ENCODE measurements around the gene ABHD5.
A peak's percentile ranks its signal among the peaks of the same experiment; 100 is the strongest.

ABHD5 gene

DNA sequence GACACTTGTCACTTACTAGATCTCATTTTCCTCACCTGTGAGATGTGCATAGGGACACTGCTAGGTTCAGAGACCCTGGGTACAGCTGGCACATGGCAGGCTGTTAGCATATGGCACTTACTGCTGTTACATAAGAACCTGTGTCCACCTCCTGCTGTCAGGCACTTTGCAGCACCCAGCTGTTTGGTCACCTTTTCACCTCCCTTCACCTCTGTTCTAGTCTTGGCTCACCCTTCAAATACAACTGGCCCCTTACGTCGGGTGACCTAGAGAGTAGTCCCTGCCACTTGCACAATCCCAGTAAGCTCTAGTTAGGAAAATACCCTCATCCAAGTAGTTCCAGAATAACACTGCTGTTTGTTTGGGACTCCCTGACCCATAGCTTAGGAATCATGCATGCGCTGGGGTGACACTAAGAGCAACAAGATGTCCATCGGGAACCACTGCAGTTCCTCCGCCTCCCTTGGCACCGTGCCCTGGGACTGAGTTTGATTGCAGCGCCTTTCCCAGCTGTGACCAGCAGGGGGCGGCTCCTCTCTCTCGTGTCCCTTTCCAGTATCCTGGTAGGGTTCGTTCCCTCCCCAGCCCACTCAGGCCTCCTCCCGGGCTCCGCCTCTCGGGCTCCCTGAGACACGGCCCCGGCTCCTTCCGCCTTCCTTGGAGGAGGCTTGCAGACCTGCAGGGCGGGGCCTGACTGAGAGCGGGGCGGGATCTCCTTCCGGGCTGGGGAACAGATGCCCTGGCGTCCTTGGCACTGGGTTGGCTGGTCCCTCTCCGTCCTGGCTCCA lies 78.6 kb downstream of the ABHD5 start:
- peaks cover 7% of the 10 kb centered on the region; the same call in 1 of the 2 replicates for H3K4me1 ChIP-seq (ENCODE audit: control insufficient read depth, low read length)
- H3K27me3 ChIP-seq (ENCODE audit: control insufficient read depth, low read length): peaks cover 27% of the 10 kb centered on the region
- H3F3A ChIP-seq (ENCODE audit: control insufficient read depth, insufficient read depth): no peaks in the 10 kb centered on the region
- H3K9me3 ChIP-seq (ENCODE audit: control insufficient read depth, insufficient read depth, low read length): no peaks in the 10 kb centered on the region
- no peak overlapping the region for H3K4me3 ChIP-seq (ENCODE audit: low read length)
- H3K79me2 ChIP-seq (ENCODE audit: control insufficient read depth, low read length): no peaks in the 10 kb centered on the region
- H3K27ac ChIP-seq (ENCODE audit: low read depth, low read length): no peak overlapping the region
- H3K4me2 ChIP-seq (ENCODE audit: low read length): peak overlapping the region; percentile 32
- TF ChIP-seq EZH2phosphoT487 (IDR thresholded peaks at IDR 0.05; ENCODE audit: borderline replicate concordance, low read length): no peak
- TF ChIP-seq, protein P1, sequence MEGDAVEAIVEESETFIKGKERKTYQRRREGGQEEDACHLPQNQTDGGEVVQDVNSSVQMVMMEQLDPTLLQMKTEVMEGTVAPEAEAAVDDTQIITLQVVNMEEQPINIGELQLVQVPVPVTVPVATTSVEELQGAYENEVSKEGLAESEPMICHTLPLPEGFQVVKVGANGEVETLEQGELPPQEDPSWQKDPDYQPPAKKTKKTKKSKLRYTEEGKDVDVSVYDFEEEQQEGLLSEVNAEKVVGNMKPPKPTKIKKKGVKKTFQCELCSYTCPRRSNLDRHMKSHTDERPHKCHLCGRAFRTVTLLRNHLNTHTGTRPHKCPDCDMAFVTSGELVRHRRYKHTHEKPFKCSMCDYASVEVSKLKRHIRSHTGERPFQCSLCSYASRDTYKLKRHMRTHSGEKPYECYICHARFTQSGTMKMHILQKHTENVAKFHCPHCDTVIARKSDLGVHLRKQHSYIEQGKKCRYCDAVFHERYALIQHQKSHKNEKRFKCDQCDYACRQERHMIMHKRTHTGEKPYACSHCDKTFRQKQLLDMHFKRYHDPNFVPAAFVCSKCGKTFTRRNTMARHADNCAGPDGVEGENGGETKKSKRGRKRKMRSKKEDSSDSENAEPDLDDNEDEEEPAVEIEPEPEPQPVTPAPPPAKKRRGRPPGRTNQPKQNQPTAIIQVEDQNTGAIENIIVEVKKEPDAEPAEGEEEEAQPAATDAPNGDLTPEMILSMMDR (IDR thresholded peaks at IDR 0.05; ENCODE audit: low read depth, low read length, poor library complexity, severe bottlenecking): peak; percentile 91
- no peaks in the 10 kb centered on the region for H3K9me2 ChIP-seq (replicated peaks; ENCODE audit: control insufficient read depth, low read length)
- H3K36me3 ChIP-seq (ENCODE audit: control insufficient read depth, low read length): no peaks in the 10 kb centered on the region
- no peaks in the 10 kb centered on the region for H4K20me1 ChIP-seq (ENCODE audit: control insufficient read depth, insufficient read depth, low read depth, low read length)

DNA sequence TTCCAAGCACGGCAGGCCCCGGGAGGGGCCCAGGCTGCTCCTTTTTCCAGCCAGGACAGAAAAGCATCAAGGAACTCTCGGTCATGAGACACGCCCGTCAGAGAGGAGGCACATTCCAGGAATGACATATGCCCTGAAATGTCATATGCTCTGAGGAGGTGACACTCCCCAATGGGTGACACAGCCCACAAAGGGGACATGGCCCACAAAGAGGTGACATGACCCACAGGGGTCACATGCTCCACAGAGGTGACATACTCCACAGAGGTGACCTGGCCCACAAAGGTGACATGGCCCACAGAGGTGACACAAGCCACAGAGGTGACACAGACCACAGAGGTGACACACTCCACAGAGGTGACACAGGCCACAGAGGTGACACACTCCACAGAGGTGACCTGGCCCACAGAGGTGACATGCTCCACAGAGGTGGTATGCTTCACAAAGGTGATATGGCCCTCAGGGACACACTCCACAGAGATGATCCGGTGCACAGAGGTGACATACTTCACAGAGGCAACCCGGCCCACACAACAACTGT lies 79.2 kb downstream of the ABHD5 start:
- TF ChIP-seq, protein P1 (IDR thresholded peaks at IDR 0.05; ENCODE audit: low read depth, low read length, poor library complexity, severe bottlenecking): no peak
- no peak for TF ChIP-seq EZH2phosphoT487 (IDR thresholded peaks at IDR 0.05; ENCODE audit: borderline replicate concordance, low read length)
- Histone ChIP-seq H3K79me2 (ENCODE audit: control insufficient read depth, low read length) (no peaks in the 10 kb centered on the region), H3K36me3 (ENCODE audit: control insufficient read depth, low read length) (no peaks in the 10 kb centered on the region), H3K9me2 (replicated peaks; ENCODE audit: control insufficient read depth, low read length) (no peaks in the 10 kb centered on the region), H3K9me3 (ENCODE audit: control insufficient read depth, insufficient read depth, low read length) (no peaks in the 10 kb centered on the region), H4K20me1 (ENCODE audit: control insufficient read depth, insufficient read depth, low read depth, low read length) (no peaks in the 10 kb centered on the region), H3K4me2 (ENCODE audit: low read length) (peak overlapping the region; percentile 32), H3K4me1 (ENCODE audit: control insufficient read depth, low read length) (peaks cover 7% of the 10 kb centered on the region; the same call in 1 of the 2 replicates), H3F3A (ENCODE audit: control insufficient read depth, insufficient read depth) (no peaks in the 10 kb centered on the region), H3K4me3 (ENCODE audit: low read length) (no peak overlapping the region), H3K27ac (ENCODE audit: low read depth, low read length) (no peak overlapping the region), H3K27me3 (ENCODE audit: control insufficient read depth, low read length) (peaks cover 27% of the 10 kb centered on the region)

DNA sequence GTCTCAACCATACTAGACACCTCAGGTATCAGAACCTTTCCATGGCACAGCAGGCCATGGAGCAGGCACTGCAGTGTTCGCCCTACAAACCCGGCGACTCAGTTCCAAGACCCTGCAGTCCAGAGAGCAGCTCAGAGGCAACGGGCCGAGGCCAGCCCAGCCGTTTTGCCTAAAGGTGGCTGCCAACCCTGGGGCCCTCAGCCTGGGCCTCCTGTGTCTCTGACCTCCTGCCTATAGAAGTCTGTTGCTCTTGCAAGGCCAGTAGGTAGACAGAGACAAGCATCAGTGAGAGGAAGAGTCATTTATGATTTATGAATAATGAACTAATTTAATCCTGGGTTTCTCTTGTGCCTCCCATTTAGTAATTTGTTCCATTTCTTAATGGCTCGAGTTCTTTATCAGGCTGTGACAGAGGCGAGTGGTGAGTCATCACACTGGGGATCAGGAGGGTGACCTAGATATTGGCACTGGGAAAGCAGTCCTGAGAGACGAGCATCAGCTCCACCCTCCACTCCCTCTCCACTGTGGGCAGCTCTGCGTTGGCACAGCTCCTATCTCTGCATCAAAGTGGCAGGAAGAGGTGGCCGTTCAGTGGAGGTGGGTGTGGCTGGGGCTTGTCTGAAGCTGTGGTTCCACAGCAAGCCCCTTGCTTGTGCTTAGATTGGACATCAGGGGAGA lies 79.8 kb downstream of the ABHD5 start:
- TF ChIP-seq, protein P1 (IDR thresholded peaks at IDR 0.05; ENCODE audit: low read depth, low read length, poor library complexity, severe bottlenecking): no peak
- TF ChIP-seq EZH2phosphoT487 (IDR thresholded peaks at IDR 0.05; ENCODE audit: borderline replicate concordance, low read length): no peak
- Histone ChIP-seq H3F3A (ENCODE audit: control insufficient read depth, insufficient read depth) (no peaks in the 10 kb centered on the region), H3K4me2 (ENCODE audit: low read length) (no peak overlapping the region), H3K79me2 (ENCODE audit: control insufficient read depth, low read length) (no peaks in the 10 kb centered on the region), H3K27me3 (ENCODE audit: control insufficient read depth, low read length) (peaks cover 27% of the 10 kb centered on the region), H3K36me3 (ENCODE audit: control insufficient read depth, low read length) (no peaks in the 10 kb centered on the region), H3K9me3 (ENCODE audit: control insufficient read depth, insufficient read depth, low read length) (no peaks in the 10 kb centered on the region), H4K20me1 (ENCODE audit: control insufficient read depth, insufficient read depth, low read depth, low read length) (no peaks in the 10 kb centered on the region), H3K4me1 (ENCODE audit: control insufficient read depth, low read length) (peaks cover 7% of the 10 kb centered on the region; the same call in 1 of the 2 replicates), H3K9me2 (replicated peaks; ENCODE audit: control insufficient read depth, low read length) (no peaks in the 10 kb centered on the region), H3K27ac (ENCODE audit: low read depth, low read length) (no peak overlapping the region), H3K4me3 (ENCODE audit: low read length) (no peak overlapping the region)
